Prostate gland (tissue), 2 donors: Measurements from ENCODE around the gene LILRA1. TPM values are rescaled to one million over a fixed set of nuclear protein-coding genes. Genes with fewer than 3 reads are reported as not detected.

ENCODE experiments used
- DNase-seq: peaks from one replicate; pipeline ENCODE4 v3.0.0-alpha.2; 2019; ENCODE audit warnings: low spot score
- H3K27ac ChIP-seq, 2 donors: fragments of 200-600 bp; sonication (generic); 2 replicates each; pipeline ENCODE4 v1.5.1; 2017 to 2019
- H3K27me3 ChIP-seq: fragments of 200-600 bp; sonication (generic); replicated peaks from 2 replicates; pipeline ENCODE4 v1.5.1; 2019; ENCODE audit not compliant: insufficient read depth
- H3K36me3 ChIP-seq, 2 donors: fragments of 200-600 bp; sonication (generic); 1 replicate in 1 of 2; 2 replicates in 1 of 2; pipeline versions ENCODE4 v1.5.1 to v1.8.1; 2017 to 2019
- H3K4me1 ChIP-seq: fragments of 200-600 bp; sonication (generic); replicated peaks from 2 replicates; pipeline ENCODE4 v1.5.1; 2019
- H3K4me3 ChIP-seq, 2 donors: fragments of 200-600 bp; sonication (generic); 2 replicates each; pipeline ENCODE4 v1.5.1; 2017 to 2019
- H3K9me3 ChIP-seq: fragments of 200-600 bp; sonication (generic); 2 replicates; pipeline ENCODE4 v1.5.1; 2017
- CTCF ChIP-seq, 4 experiments: fragments of 200-600 bp in 2 of 4; fragments of 450-650 bp in 2 of 4; sonication (generic) in 2 of 4; IDR thresholded peaks; 1 replicate in 3 of 4; 2 replicates in 1 of 4; pipeline ENCODE4 v1.5.1; 2016 to 2019; ENCODE audit warnings: antibody characterized with exemption in 4 of 4, mild to moderate bottlenecking in 2 of 4, moderate library complexity in 2 of 4
- POLR2A ChIP-seq: fragments of 450-650 bp; IDR thresholded peaks from one replicate; pipeline ENCODE4 v1.6.1; 2016; ENCODE audit warnings: antibody characterized with exemption, mild to moderate bottlenecking
- POLR2AphosphoS5 ChIP-seq: sonication (generic); formaldehyde crosslinking; IDR thresholded peaks from one replicate; pipeline ENCODE4 v1.6.1; 2017; ENCODE audit warnings: antibody characterized with exemption
- WGBS: methylation state at CpG from one replicate; pipeline ENCODE4 v1.1.5; 2018; 5-methylcytosine and 5-hydroxymethylcytosine counted together
- intact Hi-C: fragments of 100-400 bp; cut with DNase I; formaldehyde crosslinking; loops from one replicate; pipeline ENCODE4 v1.14.2; 2022
- microRNA-seq: library from miRNA; unstranded; fragments of <30 nt; microRNA quantifications from one replicate; pipeline ENCODE4, GENCODE V29; 2016
- small RNA-seq, 2 donors: library from RNA; depleted of rRNA; stranded (forward); fragments of <200 nt; gene quantifications; one replicate each; pipeline ENCODE3, GENCODE V24; 2016
- total RNA-seq, 2 donors: library from RNA; depleted of rRNA; stranded (reverse); fragments of >200 nt; gene quantifications; one replicate each; pipeline ENCODE4 v1.1.0, GENCODE V29; 2016

LILRA1 gene
- total RNA-seq, 2 donors from 2014 or later: 0.96 to 1.7 TPM

GRCh38 chr19:54650108-54650655, 56.8 kb downstream of the LILRA1 start:
- Histone ChIP-seq H3K4me1 (no peaks in the 10 kb centered on the region), H3K36me3 (no peaks in the 10 kb centered on the region), H3K4me3 (no peak overlapping the region), H3K27me3 (no peaks in the 10 kb centered on the region), H3K9me3 (no peaks in the 10 kb centered on the region), H3K27ac (no peak overlapping the region)
- intact Hi-C loops: no loop called here
- WGBS: 86% methylated on average over 6 of the region's 6 CpGs
- no peak for DNase-seq
- no peak for TF ChIP-seq POLR2A
- no peak for TF ChIP-seq CTCF (IDR thresholded peaks at IDR 0.05)
- TF ChIP-seq POLR2AphosphoS5: no peak

Small RNA genes within 50 kb of the gene (microRNA-seq; reads per million reads assigned to microRNA genes)
- gene MIR8061: not detected

Small RNA genes within 50 kb of the gene (small RNA-seq; reads per million reads assigned to genes)
- gene AC245036.2 (0 reads per million in 2 donors), gene AC245036.3 (0 reads per million in 2 donors), gene MIR8061 (0 reads per million in 2 donors)

Other genes with a start within 250 kb of the LILRA1 start
- gene LAIR1, start 228.7 kb upstream of the LILRA1 start, total RNA-seq: 10 to 100 TPM in 1 of 2 donors, 1 to 10 TPM in 1; 7.2 to 19.7 TPM
- gene TTYH1, start 178.2 kb upstream of the LILRA1 start, total RNA-seq: 100 to 1,000 TPM in 1 of 2 donors, 1 to 10 TPM in 1; 1.8 to 136 TPM
- 100 to 1,000 TPM; 111 to 292 TPM for gene LENG8, start 144.4 kb upstream of the LILRA1 start, total RNA-seq
- 10 to 100 TPM; 18.6 to 22.2 TPM for gene LENG9, start 129.9 kb upstream of the LILRA1 start, total RNA-seq
- 100 to 1,000 TPM; 102 to 193 TPM for gene CDC42EP5, start 120.3 kb upstream of the LILRA1 start, total RNA-seq
- gene LAIR2, start 90.8 kb upstream of the LILRA1 start, total RNA-seq: not detected
- 1 to 10 TPM; 1.6 to 2.5 TPM for gene LILRA2, start 19.8 kb upstream of the LILRA1 start, total RNA-seq
- 1 to 10 TPM in 1 of 2 donors, under 1 TPM in 1; 0.68 to 1.2 TPM for gene LILRB1, start 36.9 kb downstream of the LILRA1 start, total RNA-seq
- 1 to 10 TPM; 1.6 to 5.7 TPM for gene LILRB4, start 69.4 kb downstream of the LILRA1 start, total RNA-seq
- gene KIR3DL3, start 130.8 kb downstream of the LILRA1 start, total RNA-seq: not detected
- not detected for gene KIR2DL3, start 144.9 kb downstream of the LILRA1 start, total RNA-seq
- gene KIR2DL1, start 176.2 kb downstream of the LILRA1 start, total RNA-seq: not detected
- gene KIR2DL4, start 210.0 kb downstream of the LILRA1 start, total RNA-seq: not detected
- gene KIR3DL1, start 222.8 kb downstream of the LILRA1 start, total RNA-seq: not detected
- 1 to 10 TPM in 1 of 2 donors, not detected in 1; 1.4 TPM for gene KIR2DS4, start 239.0 kb downstream of the LILRA1 start, total RNA-seq